Suprapubic skin (tissue), 4 donors: Measurements from ENCODE around the gene AJAP1. TPM values are rescaled to one million over a fixed set of nuclear protein-coding genes. Genes with fewer than 3 reads are reported as not detected.
"Not testable (repeated sequence)": the region's sequence is repeated elsewhere in the genome, so short reads cannot be mapped to it uniquely, and the experiment has no call there.

Experiments
- DNase-seq, 2 donors: peaks; one replicate each; pipeline ENCODE4 v3.0.0-alpha.2; 2019; ENCODE audit warnings: low spot score in 2 of 2
- H3K27ac ChIP-seq: fragments of 200-600 bp; sonication (generic); one replicate; pipeline ENCODE4 v1.5.1; 2019
- H3K27me3 ChIP-seq: fragments of 200-600 bp; sonication (generic); one replicate; pipeline ENCODE4 v1.5.1; 2019
- H3K36me3 ChIP-seq: fragments of 200-600 bp; sonication (generic); one replicate; pipeline ENCODE4 v1.5.1; 2019
- H3K4me1 ChIP-seq: fragments of 200-600 bp; sonication (generic); one replicate; pipeline ENCODE4 v1.5.1; 2019
- H3K4me3 ChIP-seq: fragments of 200-600 bp; sonication (generic); one replicate; pipeline ENCODE4 v1.5.1; 2019; ENCODE audit warnings: mild to moderate bottlenecking
- H3K9me3 ChIP-seq: fragments of 200-600 bp; sonication (generic); one replicate; pipeline ENCODE4 v1.5.1; 2019
- CTCF ChIP-seq, 2 donors: fragments of 200-600 bp in 1 of 2; fragments of 450-650 bp in 1 of 2; sonication (generic) in 1 of 2; IDR thresholded peaks; one replicate each; pipeline ENCODE4 v1.5.1; 2016 to 2019; ENCODE audit warnings: antibody characterized with exemption in 2 of 2, mild to moderate bottlenecking in 1 of 2, moderate library complexity in 1 of 2
- EP300 ChIP-seq: sonication (generic); formaldehyde crosslinking; IDR thresholded peaks from one replicate; pipeline ENCODE4 v1.6.1; 2017; ENCODE audit warnings: antibody characterized with exemption
- POLR2A ChIP-seq, 2 donors: fragments of 450-650 bp; IDR thresholded peaks; one replicate each; pipeline ENCODE4 v1.6.1; 2017; ENCODE audit warnings: antibody characterized with exemption in 2 of 2, mild to moderate bottlenecking in 2 of 2, moderate library complexity in 2 of 2
- POLR2AphosphoS5 ChIP-seq, 3 donors: sonication (generic); formaldehyde crosslinking; IDR thresholded peaks; one replicate each; pipeline ENCODE4 v1.6.1; 2017; ENCODE audit warnings: antibody characterized with exemption in 3 of 3
- WGBS: methylation state at CpG from one replicate; pipeline ENCODE4 v1.1.5; 2018; 5-methylcytosine and 5-hydroxymethylcytosine counted together
- total RNA-seq, 4 donors: library from RNA; depleted of rRNA; stranded (reverse); fragments of >200 nt; gene quantifications; one replicate each; pipeline ENCODE4 v1.1.0, GENCODE V29; 2016

AJAP1 gene
- total RNA-seq, 4 donors from 2014 or later: 0.11 to 2.3 (median 0.80) TPM

- H3K27me3 ChIP-seq: no peaks in the 10 kb centered on the region
- no peaks in the 10 kb centered on the region for H3K36me3 ChIP-seq
- no peak for DNase-seq
- H3K4me3 ChIP-seq: no peak overlapping the region
- no peaks in the 10 kb centered on the region for H3K4me1 ChIP-seq
- peaks cover 12% of the 10 kb centered on the region for H3K9me3 ChIP-seq
- TF ChIP-seq EP300 (no peak), POLR2A (IDR thresholded peaks at IDR 0.05) (no peak), POLR2AphosphoS5 (IDR thresholded peaks at IDR 0.05) (no peak), CTCF (IDR thresholded peaks at IDR 0.05) (no peak)
- H3K27ac ChIP-seq: no peak overlapping the region
- 74% methylated on average over 15 of the region's 15 CpGs for WGBS
Observed at GRCh38 chr1:4614371-4615137, 39.9 kb upstream of the AJAP1 start.

- H3K36me3 ChIP-seq: no peaks in the 10 kb centered on the region
- no peak overlapping the region for H3K27ac ChIP-seq
- peaks cover 6% of the 10 kb centered on the region for H3K9me3 ChIP-seq
- no peak overlapping the region for H3K4me3 ChIP-seq
- H3K4me1 ChIP-seq: no peaks in the 10 kb centered on the region
- no peak for TF ChIP-seq POLR2A (IDR thresholded peaks at IDR 0.05)
- TF ChIP-seq POLR2AphosphoS5 (IDR thresholded peaks at IDR 0.05): no peak
- TF ChIP-seq EP300: no peak
- no peaks in the 10 kb centered on the region for H3K27me3 ChIP-seq
- 69% methylated on average over 12 of the region's 15 CpGs for WGBS
- DNase-seq: no peak
Observed at GRCh38 chr1:4615138-4615470, 39.3 kb upstream of the AJAP1 start.

GRCh38 chr1:4615501-4615900 is 38.9 kb upstream of the AJAP1 start:
- Histone ChIP-seq H3K4me1 (no peaks in the 10 kb centered on the region), H3K9me3 (peaks cover 2% of the 10 kb centered on the region), H3K36me3 (no peaks in the 10 kb centered on the region), H3K27me3 (no peaks in the 10 kb centered on the region), H3K4me3 (no peak overlapping the region), H3K27ac (no peak overlapping the region)
- WGBS: 90% methylated on average over 5 of the region's 9 CpGs
- TF ChIP-seq POLR2A (IDR thresholded peaks at IDR 0.05): no peak
- TF ChIP-seq CTCF (IDR thresholded peaks at IDR 0.05): no peak
- TF ChIP-seq POLR2AphosphoS5 (IDR thresholded peaks at IDR 0.05): no peak
- no peak for TF ChIP-seq EP300
- no peak for DNase-seq

GRCh38 chr1:4616831-4617465 is 37.5 kb upstream of the AJAP1 start:
- Histone ChIP-seq H3K9me3 (no peaks in the 10 kb centered on the region), H3K4me3 (no peak overlapping the region), H3K4me1 (no peaks in the 10 kb centered on the region), H3K27ac (no peak overlapping the region), H3K27me3 (no peaks in the 10 kb centered on the region), H3K36me3 (no peaks in the 10 kb centered on the region)
- WGBS: 98% methylated on average over 7 of the region's 18 CpGs
- TF ChIP-seq POLR2AphosphoS5 (IDR thresholded peaks at IDR 0.05): no peak
- TF ChIP-seq POLR2A (IDR thresholded peaks at IDR 0.05): no peak
- no peak for TF ChIP-seq CTCF (IDR thresholded peaks at IDR 0.05)
- TF ChIP-seq EP300: no peak
- DNase-seq: no peak

GRCh38 chr1:4617506-4617905 is 36.9 kb upstream of the AJAP1 start:
- WGBS: 90% methylated on average over 6 of the region's 6 CpGs
- Histone ChIP-seq H3K4me1 (no peaks in the 10 kb centered on the region), H3K9me3 (no peaks in the 10 kb centered on the region), H3K4me3 (no peak overlapping the region), H3K27ac (no peak overlapping the region), H3K36me3 (no peaks in the 10 kb centered on the region), H3K27me3 (no peaks in the 10 kb centered on the region)
- DNase-seq: no peak
- TF ChIP-seq POLR2A (IDR thresholded peaks at IDR 0.05) (no peak), POLR2AphosphoS5 (IDR thresholded peaks at IDR 0.05) (no peak), CTCF (IDR thresholded peaks at IDR 0.05) (no peak), EP300 (no peak)

GRCh38 chr1:4618827-4619226 is 35.6 kb upstream of the AJAP1 start:
- not testable (repeated sequence) for H3K36me3 ChIP-seq, DNase-seq, H3K4me3 ChIP-seq, H3K27me3 ChIP-seq, H3K27ac ChIP-seq, H3K9me3 ChIP-seq, H3K4me1 ChIP-seq
- whole genome bisulfite sequencing: 95% methylated on average over 3 of the region's 3 CpGs
